ENCODE measurements around the gene EXOC6B.

Gene EXOC6B

DNA sequence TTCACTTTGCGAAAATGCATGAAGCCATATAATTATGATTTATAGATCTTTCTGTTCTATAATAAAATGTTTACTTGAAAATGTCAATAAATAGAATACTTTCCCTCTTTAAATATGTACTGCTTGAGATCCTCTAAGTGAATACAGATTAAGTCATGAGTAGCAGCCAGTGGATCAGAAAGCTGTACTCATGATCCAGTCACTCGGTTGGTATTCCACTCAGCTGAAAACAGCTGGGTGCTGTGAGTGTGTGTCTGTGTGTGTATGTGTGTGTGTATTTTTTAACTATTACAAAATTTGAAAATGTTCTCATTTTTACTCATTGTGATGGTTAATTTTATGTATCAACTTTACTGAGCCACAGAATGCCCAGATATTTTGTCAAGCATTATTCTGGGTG, 536.5 kb downstream of the EXOC6B start:
- no peak for DNase-seq (ENCODE audit: low spot score)

DNA sequence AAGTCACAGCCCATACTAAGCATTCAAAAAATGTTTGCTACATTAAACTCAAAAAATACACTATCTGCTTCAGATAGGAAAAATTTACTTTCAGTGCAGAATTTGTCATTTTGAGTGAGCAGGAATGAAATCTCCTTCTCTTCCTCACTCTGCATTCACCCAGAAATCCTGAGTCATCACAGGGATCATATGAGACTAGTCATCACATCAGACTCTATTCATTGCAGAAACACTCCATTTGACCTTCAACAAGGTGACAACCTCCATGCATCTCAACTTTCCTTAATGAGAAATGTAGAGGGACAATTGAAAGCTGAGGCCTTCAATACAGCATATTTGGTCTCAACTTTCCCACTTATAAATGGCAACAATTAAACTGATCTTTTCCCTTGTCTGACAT, 547.8 kb downstream of the EXOC6B start:
- DNase-seq (ENCODE audit: low spot score) = no peak

DNA sequence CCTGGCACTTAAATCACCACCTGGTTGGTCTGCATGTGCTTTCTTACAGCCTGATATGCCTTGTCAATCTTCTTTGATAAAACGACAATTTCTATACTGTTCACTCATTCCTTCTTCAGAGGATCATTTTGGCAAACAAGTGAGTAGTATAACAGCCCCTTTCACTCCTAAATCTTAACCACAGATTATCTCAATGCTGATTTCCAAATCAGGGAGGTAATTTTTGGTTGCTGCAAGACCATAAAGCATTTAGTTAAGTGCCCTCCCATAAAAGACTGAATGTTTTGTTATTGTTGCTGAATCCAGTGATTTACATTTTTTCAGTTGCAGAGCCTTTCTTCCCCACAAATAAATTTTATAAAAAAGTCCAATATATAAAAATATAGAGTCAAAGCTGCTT, 549.0 kb downstream of the EXOC6B start:
- DNase-seq (ENCODE audit: low spot score) = no peak

DNA sequence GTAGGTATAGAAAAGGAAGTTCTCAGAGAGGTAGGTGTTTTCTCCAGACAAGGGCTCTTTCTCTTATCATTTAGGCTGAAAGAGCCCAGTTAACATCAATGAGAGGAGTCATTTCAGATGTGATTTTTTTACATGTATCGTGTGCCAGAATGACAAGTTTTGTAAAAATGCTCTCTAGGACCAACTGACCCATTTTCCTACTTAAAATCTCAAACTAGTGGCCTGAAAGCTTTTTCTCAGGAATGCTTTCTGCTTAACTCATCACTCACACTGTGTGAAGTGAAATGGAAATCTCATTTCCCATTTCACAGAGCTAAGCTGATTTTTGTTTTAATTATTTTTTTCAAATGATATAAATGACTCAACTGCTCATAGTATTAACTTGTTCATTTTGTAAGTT, 549.5 kb downstream of the EXOC6B start:
- no peak for DNase-seq (ENCODE audit: low spot score)

DNA sequence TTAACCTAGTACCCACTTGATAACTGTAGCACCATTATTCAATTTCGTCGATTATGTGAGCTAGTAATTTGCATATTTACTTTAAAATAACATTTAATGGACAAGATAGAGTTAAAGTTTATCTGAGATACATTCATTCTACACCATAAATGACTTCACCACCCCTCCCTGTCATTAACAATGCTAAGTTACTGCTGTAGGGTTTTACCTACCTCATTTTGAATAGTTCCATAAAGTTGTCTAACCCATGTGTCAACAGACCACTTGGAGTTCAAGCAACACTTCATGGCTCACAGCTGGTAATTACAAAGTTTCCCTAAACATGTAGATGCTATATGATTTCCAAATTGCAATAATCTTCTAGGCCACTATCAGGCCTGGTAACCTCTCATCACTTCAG, 550.7 kb downstream of the EXOC6B start:
- DNase-seq (ENCODE audit: low spot score) = no peak

DNA sequence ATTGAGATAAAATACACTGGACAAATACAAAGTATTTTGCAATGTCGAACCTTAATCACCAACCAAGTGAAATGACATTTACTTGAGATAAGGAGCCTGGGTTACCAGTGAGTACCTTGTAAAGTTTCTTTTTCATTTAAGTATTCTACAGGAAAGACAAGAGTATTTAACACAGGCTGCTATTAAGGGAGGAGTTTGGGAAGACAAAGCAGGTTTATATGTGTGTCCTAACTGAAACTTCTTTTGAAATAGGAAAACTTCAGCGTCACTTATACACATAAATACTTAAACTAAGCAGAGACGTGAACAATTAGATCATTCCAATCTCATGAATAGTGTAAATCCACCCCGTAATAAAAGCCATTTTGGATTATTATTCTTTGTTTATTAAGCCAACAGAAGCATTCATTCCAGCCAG, 551.4 kb downstream of the EXOC6B start:
- no peak for DNase-seq (ENCODE audit: low spot score)

DNA sequence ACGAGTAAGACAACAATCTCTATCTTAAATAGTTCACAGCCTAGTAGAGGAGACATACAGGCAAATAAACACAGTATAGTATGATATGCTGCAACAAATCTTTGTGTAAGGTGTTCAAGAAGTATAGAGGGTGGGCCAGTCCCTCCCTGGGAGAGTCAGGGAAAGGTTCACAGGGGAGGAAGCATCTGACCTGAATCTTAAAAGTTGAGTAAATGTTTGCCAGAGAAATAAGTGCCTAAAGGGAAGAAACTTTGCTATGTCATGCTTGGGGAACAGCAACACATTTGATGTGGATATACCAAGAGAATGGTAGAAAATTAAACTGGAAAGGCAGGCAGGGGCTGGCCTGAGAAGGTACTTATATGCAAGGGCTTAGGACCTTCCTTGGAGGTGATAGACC, 552.4 kb downstream of the EXOC6B start:
- DNase-seq (ENCODE audit: low spot score) = no peak

DNA sequence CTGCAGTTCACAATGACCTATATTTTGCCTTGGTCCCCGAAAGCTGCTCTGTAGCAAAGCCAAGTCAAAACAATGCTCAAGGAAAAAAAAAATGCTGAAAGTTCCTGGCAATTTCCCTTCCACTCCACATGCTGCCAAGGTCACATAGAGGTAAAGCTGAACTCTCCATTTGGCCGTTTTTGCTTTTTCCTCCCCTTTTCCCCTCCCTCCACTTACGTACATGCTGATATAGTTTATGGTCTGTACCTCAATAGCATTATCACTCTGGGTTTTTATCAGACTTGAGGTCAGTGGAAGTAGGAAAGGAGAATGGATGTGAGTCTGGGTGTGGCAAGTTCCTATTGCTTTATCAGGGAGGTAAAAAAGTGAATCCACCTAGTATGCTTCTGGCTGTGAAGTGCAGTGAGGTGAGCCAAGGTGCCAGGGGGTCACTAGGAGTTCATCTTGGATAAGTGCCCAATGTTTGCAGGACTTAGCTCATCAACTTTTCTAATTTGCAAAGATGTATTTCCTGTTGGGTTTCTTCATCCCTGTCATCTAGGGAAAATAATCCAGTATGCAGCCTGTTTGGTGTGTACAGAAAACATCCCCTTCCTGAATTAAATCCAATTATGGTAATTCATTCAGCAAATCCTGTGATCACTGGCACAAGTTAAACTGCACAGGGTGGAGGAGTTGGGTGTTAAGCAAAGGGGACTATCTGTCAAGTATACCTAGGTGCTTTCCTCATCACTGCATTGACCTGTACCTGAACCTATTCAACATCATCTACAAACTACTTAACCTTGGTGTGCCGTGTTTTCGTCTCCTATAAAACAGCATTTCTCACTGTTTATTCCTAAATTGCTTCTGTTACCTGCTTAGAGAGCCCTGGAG, 553.8 kb downstream of the EXOC6B start:
- no peak for DNase-seq (ENCODE audit: low spot score)

DNA sequence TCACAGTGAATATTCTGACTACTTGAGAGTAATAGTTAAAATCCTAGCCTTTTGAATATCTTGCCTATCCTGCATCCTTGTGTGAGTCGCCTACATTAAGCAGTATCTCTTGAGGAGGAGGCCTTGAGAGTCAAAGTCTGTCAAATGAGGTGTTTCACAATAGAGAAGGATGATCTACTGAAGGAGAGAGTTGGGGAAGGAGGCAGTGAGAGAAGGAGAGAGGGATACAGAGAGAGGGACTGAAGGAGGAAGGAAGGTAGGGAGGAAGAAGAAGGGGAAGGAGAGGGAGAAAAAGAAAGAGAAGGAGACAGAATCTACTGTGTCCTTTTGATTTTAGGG, 554.6 kb downstream of the EXOC6B start:
- no peak for DNase-seq (ENCODE audit: low spot score)

DNA sequence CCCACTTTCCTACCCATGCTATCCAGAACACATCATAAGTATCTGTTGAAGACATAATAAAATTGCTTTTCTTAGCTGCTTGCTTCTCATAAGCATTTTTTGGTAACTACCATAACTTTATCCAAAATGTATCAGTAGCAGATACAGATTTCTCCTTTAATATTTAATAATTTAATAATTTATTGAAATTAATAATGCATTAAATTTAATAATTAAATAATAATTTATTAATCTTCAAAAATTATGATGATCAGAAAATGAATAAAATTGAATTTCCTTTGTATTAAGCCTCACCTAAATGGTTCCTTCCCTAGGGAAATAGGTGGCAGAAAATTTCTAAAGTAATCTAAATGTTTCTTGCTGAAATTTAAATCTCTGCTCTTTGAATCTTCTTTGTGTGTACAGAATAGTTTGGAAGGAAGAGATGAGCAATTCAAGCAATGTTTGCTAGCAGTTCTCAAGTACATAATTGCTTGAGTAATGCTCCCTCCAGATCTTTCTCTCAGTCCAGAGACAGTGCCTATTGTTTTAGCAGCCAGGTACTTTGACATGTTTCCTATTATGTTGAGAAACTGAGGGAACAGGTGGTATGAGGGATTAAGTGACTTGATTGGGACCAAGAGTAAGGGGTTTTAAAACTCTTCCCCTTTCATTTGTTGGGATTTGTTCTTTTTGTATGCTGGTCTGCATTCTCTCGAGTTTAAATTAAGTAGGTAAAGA, 555.1 kb downstream of the EXOC6B start:
- no peak for DNase-seq (ENCODE audit: low spot score)

DNA sequence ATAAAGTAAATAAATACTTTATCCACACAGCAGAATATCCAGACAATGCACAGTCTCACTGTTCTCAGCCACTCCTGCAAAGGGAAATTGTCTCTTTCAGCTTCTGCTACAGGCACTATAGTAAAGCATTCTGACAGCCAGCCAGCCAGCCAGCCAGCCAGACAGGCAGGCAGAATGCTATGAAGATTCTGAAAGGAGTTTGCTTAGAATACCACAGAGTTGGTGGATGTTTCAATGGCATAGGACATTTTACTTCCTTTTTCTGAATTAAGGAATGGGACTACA, 562.1 kb downstream of the EXOC6B start:
- DNase-seq (ENCODE audit: low spot score) = no peak

DNA sequence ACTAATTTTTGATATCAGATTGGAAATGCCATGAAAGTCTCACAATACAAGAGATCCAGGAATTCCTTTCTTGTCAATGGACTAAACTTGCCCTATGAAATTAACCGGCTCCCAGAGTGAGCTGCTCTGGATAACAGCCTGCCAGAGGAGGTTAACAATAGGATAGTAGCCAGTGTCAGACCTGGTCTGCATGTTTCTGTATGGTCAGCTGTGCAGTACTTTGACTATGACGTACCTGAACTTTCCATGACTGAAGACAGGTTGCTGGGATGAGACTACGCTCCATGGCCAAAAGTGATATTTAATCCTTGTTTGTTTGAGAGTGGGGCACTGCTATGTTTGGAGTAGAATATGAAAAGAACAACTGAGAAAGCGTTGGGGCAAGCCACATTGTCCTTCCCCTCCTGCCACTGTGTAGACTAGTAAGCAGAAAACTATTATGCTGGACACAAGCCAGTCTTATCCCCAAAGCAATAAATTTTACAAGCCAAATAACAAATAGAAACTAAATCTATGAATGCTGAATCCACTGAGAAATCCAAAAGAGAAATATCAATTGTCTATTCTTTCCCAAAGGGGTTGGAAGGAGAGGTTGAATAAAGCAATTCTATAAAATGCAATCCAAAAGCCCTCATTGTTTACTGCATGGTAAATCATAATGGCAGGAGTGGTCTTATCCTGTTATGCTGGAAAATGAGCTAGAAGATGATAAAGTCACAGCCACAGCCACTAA, 562.6 kb downstream of the EXOC6B start:
- no peak for DNase-seq (ENCODE audit: low spot score)

DNA sequence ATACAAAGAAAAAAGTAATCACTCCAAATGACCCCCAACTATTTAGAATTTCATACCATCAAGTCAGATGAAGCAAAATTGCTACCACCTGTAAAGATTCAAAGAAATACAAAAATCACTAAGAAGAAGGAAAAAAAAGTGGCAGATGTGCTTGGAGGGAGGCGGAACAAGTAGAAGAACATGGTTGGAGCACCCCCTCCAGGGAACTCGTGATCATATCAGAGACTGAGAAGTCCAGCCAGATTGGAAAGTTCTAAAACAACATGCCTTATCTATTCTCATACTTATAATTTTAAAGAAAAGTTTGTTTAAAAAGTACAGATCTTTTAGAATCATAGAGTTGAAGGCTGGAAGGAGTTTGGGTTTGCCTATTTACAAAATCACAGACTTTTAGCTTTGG, 564.8 kb downstream of the EXOC6B start:
- no peak for DNase-seq (ENCODE audit: low spot score)

DNA sequence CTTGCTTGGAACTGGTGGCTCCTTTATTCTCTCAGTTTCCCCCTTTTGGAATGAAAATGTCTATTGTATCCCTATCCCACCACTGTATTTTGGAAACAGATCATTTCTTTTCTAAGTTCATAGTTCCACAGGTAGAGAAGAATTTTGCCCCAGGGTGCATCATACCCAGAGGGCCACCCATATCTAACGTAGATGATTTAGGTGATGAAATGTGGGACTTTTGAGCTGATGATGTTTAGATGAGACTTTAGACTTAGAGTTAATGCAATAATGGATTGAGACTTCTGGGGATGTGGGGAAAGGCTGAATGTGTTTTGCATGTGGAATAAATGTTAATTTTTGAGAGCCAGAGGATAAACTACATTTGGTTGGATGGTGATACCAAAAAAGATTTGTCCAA, 570.3 kb downstream of the EXOC6B start:
- no peak for DNase-seq (ENCODE audit: low spot score)

DNA sequence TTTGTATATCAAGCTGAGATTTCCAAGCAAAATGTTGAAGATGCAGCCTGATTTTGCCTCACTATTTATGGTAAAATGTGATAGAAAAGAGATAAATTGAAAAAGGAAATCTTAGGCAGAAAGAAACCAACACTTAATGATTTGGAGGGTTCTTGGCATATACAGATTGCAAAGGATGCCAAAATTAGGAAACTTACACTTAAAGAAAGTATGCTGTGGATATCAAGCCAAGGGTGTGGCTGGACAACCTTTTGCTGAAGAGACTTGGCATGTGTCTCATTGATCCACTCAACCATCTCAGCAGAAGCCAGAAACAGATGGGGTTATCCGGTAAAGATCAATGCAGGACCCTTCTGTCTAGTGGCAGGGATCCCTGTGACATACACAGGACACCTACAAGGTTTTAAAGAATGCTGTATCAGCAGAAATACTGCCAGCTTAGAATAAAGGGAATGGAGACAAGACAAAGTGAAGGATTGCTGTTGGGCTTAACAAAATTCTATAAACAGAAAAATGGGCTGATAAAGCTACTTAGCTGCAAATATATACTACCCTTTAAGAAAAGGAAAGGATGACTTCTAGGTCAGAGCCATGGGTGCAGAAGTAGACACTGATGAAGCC, 570.9 kb downstream of the EXOC6B start:
- no peak for DNase-seq (ENCODE audit: low spot score)

DNA sequence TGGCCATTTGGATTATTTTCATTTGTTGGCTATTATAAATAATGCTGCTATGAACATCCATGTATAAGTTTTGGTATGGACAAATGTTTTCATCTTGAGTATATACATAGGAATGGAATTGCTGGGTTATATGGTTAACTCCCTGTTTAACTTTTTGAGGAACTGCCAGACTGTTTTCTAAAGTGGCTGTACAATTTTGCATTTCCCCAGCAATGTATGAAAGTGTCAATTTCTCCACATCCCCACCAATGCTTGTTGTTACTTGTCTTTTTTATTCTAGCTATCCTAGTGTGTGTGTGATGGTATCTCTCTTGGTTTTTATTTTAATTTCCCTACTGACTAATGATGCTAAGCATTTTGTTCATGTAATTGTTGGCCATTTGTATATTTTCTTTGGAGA, 587.5 kb downstream of the EXOC6B start:
- no peak for DNase-seq (ENCODE audit: low spot score)

DNA sequence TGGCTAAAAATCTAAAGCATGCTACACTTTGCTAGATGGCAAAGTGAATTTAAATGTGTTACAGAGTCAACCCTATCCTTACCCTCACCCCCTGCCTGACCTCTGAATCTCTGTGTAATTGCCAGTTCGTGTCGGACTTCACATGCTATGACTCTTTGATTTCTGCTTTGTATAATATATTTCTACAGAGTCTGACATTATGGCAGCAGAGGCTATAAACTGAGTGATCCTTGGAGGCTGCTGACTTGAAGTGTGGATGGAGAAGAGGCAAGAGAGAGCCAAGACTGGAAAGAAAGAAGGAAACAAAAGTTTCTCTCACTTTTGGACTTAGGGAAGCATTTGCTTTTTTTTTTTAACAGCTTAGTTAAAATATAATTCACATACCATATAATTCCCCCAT, 588.3 kb downstream of the EXOC6B start:
- DNase-seq (ENCODE audit: low spot score) = no peak

DNA sequence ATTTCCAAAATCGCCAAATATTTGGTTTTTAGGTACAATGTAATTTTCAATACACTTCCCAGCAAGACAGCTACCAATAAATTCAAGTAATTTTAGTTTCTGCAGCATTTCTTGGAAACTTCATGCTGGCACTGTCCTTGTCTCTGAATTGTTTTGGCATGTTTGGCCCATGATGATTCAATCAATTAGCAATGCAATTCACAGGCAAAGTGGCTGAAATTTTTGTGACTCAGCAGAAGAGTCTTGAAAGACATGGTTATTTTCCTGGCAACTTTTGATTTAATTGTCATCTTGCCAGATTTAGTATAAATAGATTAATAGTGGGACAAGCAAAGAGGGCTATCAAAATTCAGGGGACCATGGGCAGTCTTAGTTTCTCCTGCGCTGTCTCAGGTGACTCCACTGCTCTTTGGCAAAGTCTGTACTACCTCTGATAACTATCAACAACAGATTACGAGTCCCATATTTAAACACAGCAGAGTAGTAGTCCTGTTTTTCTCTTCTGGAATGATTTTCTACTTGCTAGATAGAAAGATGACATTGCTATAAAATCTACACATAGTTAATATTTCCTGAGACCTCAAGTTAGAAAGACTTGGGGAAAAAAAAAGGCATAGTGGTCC, 589.3 kb downstream of the EXOC6B start:
- no peak for DNase-seq (ENCODE audit: low spot score)

DNA sequence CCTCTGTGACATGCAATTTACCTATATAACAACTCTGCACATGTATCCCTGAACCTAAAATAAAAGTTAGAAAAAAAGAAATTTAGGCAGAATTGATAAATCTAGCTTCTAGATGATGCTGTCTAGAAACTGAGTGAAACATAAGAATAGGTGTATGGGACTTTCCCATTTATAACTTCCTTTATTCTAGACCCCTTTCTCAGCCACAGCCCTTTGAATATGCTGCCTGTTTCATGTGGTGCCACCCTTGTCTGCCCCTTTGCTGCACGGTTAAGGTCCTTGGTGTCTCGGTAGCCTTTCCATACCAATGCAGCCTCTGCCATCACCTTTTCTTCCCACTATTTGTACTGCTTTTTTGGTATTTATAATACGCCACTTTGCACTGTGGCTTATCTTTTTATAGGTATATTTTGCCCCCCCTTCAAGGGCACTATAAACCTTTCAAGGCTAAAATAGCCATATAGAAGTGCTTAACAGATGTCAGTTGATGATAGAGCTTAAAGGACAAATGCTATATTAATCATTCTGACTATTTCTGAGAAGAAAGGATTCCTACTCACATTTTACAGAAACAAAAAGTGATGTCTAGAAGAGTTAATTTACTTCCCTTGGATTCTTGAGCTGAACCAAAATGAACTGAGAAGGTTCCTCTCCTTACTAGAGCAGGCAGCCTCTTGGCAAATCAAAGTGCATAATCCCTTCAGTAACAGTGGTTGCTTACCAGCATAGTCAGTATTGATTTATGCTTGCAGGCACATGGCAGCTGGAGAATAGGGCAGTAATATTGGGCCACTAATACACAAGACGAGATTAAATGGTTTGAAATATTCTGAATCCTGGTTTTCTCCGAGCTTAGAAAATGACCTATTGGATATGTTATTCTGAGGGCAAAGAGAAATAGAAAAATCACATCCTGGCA, 590.1 kb downstream of the EXOC6B start:
- DNase-seq (ENCODE audit: low spot score) = no peak

DNA sequence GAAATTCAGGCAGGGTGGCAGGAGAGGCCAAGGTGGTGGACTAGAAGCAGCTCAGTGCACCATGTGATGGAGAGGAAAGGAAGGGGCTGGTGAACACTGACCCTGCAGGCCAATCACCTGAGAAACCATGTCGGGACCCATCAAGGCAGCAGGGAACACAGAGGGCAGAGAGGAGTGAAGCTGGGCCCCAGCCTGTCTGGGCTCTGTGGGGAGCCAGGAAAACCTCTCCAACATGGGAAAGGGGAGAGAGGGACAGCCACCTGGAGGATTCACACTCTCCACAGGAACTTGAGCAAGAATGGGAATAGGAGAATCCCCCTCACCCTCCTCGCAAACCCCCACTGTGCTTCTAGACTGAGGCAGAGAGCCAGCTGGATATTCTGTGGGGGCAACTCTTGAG, 592.6 kb downstream of the EXOC6B start:
- DNase-seq (ENCODE audit: low spot score) = no peak
